Measurements from ENCODE around the gene F12.
A peak's percentile ranks its signal among the peaks of the same experiment; 100 is the strongest.

The F12 gene

GRCh38 chr5:177409043-177409801, at the start of gene F12:
Gene F12, minus strand, starts transcription at chr5:177409564. Its CDS starts 37 bp downstream, at chr5:177409527.
- no peak for DNase-seq (ENCODE audit: low spot score)

DNA sequence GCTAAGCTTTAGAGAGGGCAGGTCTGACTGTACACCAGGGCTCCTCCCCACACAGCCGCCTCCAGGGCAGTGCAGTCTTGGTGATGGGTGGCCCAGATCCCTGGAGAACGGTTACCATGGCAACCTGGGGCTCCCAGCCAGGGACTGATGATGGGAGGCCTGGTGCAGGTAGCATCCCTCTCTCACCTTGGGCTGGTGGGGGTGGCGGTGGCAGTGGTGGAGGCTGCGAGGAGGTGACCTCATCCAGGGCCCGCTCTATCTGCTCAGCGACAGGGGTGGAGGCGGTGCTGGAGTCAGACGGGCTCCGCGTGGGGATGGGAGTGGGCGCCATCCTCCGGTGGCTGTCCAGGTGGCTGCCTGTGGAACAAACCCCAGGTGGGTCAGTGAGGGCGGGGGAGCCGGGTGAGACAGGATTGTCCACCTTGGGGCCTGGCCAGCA, 49.6 kb upstream of the F12 start:
- no peak for DNase-seq (ENCODE audit: low spot score)

DNA sequence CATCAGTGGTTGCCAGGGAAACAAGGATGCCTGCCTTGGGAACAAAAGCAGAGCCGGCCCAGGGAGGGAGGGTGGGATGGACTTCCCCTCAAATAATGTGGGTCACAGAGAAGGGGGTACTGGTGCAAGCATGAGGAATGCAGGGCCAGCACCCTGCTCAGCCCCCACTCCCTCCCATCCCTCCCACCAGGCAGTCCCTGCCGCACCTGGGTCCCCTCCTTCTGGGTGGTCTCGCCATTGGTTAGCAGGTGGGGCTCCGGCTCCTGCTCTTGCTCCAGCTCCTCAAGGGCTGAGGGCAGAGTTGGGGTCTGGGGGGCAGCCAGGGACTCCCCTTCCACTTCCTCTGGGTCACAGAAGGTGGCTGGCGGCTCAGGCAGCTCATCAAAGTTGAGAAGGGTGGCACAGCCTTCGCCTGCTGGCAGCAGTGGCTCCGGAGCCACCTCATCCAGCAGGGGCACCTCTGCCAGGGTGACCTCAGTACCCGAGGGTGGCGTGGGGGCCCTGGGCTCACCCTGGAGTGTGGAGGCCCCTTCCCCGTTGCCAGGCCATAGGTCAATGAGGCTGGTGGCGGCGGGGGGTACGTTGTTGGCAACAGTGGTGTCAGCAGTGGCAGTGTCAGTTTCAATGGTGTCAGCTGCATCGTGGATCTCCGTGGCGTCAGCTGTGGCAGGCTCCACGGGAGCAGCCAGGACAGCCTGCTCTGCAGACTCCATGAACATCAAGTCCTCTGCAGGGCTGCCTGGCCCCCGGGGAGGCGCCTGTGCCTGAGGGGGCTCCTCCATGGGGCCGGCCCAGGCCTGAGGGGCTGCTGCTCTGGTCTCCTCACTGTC, 48.7 kb upstream of the F12 start:
- no peak for DNase-seq (ENCODE audit: low spot score)

- DNase-seq (ENCODE audit: low spot score), result peak; percentile 91
These were observed 47.9 kb upstream of the F12 start for GRCh38 chr5:177456976-177457851.

DNA sequence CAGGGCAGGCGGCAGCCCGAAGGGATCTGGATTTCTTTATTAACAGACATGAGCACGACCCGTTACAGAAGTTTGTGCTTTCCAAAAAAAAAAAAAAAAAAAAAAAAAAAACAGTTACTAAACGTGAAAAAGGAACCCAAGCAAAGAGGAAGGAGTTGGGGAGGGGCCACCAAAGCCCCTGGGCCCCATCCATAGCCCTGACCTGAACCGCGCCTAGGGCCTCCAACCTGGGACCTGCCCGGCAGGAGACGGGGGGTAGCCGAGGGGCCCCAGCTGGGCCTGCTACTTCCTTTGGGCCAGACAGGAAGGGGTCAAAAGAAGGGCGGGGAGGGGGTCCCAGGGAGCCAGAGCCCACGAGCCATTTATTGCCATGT, 47.2 kb upstream of the F12 start:
- no peak for DNase-seq (ENCODE audit: low spot score)

GRCh38 chr5:177455661-177456590, 46.6 kb upstream of the F12 start:
- DNase-seq (ENCODE audit: low spot score), result peak; percentile 97

DNA sequence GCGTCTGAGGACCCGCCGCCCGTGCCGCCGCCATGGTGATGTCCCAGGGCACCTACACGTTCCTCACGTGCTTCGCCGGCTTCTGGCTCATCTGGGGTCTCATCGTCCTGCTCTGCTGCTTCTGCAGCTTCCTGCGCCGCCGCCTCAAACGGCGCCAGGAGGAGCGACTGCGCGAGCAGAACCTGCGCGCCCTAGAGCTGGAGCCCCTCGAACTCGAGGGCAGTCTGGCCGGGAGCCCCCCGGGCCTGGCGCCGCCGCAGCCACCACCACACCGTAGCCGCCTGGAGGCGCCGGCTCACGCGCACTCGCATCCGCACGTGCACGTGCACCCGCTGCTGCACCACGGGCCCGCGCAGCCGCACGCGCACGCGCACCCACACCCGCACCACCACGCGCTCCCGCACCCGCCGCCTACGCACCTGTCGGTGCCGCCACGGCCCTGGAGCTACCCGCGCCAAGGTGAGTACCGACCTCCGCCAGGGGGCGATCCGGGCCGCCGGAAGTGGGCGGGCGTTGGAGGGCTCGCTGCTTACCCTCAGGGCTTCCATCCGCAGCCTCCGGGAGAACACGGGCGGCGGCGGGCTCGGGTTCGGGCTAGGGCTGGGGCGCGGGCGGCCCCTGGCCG, 45.8 kb upstream of the F12 start:
- DNase-seq (ENCODE audit: low spot score), result peak; percentile 91

- peak; percentile 96 for DNase-seq (ENCODE audit: low spot score)
These were observed 45.2 kb upstream of the F12 start for GRCh38 chr5:177454397-177455035.

DNA sequence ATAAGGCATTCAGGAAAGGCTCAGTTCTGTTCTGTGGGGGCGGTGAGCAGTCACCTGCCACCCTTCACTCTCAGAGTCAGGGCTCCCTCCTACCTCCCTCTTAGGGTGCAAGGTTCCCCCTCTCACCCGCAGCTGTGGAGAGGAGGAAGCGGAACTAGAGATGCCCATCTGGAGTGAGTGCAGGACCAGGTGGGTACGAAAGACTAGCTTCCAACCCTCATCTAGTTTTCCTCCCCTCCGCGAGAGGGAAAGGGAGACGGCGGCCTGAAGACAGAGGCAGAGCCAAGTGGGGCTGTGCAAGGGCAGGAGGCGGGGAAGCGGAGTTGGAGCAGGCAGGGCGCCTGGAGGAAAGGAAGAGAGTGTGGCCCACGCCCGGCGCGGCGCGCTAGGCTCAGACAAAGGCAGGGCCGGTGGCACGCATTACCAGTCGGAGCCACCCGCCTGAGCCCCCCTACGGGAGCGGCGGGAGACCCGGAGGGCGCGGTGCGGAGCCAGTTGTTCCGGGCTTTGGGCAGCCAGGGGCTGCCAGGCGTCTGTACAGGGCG, 44.6 kb upstream of the F12 start:
- DNase-seq (ENCODE audit: low spot score), result peak; percentile 47

DNA sequence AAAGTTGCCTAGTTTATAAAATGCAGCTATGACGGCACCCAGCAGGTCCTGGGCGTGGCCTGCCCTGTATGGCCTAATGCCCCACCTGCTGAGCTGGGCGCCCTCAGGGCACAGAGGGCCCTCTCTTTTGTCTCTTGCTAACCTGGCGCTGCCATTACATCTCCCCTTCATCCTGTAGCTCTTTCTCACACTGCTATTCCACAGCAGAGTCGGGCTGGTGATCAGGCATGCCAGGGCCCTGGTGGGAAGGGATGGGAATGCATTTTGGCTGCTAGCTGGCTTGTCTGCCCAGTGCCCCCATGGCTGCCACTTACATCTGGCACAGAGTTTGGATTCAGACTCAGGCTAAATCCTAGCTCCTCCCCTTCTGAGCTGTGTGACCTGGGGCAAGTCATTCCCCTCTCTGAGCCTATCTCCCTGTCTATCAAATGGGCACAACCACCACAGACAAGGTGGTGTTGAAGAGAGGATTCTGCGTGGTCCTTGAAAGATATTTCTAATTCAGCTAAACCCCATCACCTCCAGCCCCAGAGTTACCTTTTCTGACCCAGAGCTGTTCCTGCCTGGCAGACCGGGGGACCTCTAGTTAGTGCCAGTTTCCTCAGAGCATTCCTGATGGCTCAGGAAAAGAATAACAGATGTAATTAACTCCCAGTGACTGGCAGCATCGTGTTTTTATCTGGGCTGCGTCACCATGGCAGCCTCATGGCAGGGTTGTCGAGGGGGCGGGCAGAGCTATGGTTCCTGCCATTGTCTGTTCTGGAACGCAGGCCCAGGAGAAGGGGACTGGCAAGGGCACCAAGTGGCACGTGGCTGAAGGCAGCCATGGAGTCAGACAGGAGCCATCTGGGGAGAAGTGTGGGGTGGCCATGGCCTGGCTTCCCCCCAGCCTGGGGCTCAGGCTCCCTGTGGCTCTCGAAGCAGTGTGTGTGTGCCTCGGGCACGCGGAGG, 43.6 kb upstream of the F12 start:
- DNase-seq (ENCODE audit: low spot score), result no peak

DNA sequence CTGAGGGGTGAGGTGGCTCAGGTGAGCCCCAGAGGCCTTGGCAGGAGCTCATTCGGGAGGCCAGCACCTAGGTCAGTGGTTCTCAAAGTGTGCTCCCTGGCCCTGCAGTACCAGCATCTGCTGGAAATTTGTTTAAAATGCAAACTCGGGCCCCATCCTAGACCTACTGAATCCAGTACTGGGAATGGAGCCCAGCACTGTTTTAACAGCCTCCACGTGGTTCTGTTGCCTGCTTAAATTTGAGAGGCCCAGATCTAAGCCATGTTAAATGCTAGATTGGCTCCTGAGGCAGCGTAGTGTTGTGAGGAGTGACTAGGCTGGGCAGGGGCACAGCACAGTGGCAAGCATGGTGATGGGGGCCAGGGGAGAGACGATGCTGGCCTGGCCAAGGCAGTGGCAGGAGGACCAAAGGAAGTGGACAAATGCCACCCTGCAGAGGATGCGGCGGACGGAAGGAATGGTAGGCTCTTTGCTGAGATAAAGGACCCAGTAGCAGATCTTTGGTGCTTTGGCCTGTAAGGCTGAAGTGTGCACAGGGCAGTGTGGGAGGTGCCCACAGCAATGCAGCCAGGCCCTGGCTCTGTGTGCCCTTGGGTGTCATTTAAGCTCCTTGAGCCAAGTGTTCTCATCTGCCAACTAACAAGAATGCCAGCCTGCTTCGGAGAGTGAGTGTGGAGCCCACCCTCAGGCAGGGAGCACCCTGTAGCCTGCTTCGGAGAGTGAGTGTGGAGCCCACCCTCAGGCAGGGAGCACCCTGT, 41.5 kb upstream of the F12 start:
- no peak for DNase-seq (ENCODE audit: low spot score)

- no peak for DNase-seq (ENCODE audit: low spot score)
These were observed 40.0 kb upstream of the F12 start for GRCh38 chr5:177449140-177450061.

DNA sequence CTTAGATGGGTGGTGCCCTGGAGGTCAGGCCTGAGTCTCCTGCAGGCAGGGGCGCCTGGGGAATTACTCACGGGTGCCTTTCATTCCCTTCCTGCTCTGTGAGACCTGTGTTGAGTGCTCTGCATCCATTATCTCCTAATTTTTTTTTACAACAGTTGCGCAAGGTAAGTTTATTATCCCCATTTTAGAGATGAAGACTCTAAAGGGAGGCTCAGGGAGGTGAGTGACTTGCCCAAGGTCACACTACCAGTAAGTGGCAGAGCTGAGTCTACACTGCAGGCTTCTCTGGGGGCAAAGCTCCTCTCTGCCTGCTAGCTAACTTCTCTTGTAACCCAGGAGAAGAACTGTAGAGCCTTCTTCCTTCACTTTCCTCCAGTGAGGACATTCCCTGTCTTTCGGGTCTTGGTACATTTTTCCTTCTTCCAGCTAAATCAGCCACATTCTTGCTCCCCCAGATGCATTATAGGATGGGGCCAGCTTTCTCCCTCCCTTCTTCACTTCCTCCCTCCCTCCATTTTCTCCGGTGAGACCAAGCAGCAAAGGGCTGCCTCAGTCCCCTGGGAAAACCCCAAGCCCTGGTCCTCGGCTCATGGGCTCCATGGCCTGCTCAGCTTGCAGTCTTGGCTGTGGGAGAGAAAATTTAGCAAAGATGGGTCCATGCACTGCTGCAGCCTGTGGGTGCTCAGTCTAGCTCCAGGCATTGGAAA, 39.0 kb upstream of the F12 start:
- no peak for DNase-seq (ENCODE audit: low spot score)

- DNase-seq (ENCODE audit: low spot score), result no peak
These were observed 38.4 kb upstream of the F12 start for GRCh38 chr5:177447611-177448243.

DNA sequence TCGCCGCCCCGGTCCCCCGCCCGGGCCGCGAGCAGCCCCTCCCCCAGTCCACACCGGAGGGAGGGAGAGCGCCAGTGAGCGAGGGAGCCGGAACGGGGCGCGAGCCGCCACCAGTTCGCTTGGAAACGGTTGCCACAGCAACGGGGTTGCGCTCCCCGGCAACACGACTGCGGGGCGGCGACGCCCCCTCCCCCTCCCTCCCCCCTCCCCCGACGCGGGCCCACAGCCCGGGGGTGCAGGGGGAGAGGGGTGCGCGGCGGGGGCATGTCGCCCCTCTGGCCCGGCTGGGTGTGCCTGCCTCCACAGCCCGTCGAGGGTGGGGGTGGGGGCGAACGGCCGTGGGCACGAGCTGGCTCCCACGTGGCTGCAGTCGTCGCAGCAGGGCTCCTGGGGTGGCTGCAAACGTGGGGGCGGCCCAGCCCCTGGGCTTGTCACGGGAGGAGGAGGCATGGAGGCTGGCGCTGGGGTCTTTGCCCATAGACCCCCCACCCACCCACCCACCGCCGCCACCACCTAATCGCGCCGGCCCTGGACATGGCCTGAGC, 37.8 kb upstream of the F12 start:
- peak; percentile 53 for DNase-seq (ENCODE audit: low spot score)
